ENCODE measurements around the gene CARD10. TPM values are rescaled to one million over a fixed set of nuclear protein-coding genes. Genes with fewer than 3 reads are reported as not detected.
"Not testable (repeated sequence)": the region's sequence is repeated elsewhere in the genome, so short reads cannot be mapped to it uniquely, and the experiment has no call there.

The CARD10 gene
- total and polyA plus RNA-seq, 4 donors = 6.8 to 16.3 (median 10.2) TPM

- no peak for ATAC-seq (ENCODE audit: insufficient read depth, low FRiP score)
Measured at GRCh38 chr22:37542959-37543358, 23.7 kb upstream of the CARD10 start.

GRCh38 chr22:37542416-37542815, 23.2 kb upstream of the CARD10 start:
- ATAC-seq (ENCODE audit: insufficient read depth, low FRiP score); H3K36me3 ChIP-seq (ENCODE audit: control insufficient read depth in 4 of 4, insufficient read depth in 4 of 4, low read length in 4 of 4); DNase-seq; H3K4me3 ChIP-seq; H3K27me3 ChIP-seq (ENCODE audit: control insufficient read depth in 3 of 3, insufficient read depth in 3 of 3, low read length in 2 of 3); H3K9ac ChIP-seq (ENCODE audit: insufficient read depth in 1 of 2, low read length in 2 of 2); H3K9me3 ChIP-seq (ENCODE audit: control insufficient read depth in 4 of 4, insufficient read depth in 3 of 4, low read length in 3 of 4): not testable (repeated sequence)
- 94 to 96% methylated on average over 4 of the region's 4 CpGs for WGBS, 2 donors
- H3K4me1 ChIP-seq (ENCODE audit: control insufficient read depth in 5 of 5, insufficient read depth in 5 of 5, low read length in 5 of 5) = peaks cover 0 to 38% (median 11%) of the 10 kb centered on the region in 5 donors
- H3K27ac ChIP-seq (ENCODE audit: low read depth in 1 of 2, low read length in 1 of 2) = peak overlapping the region in 1 of 2 donors; percentile 26

More at GRCh38 chr22:37542959-37543358, 23.7 kb upstream of the CARD10 start:
- peaks cover 0 to 40% (median 13%) of the 10 kb centered on the region in 5 donors for H3K4me1 ChIP-seq (ENCODE audit: control insufficient read depth in 5 of 5, insufficient read depth in 5 of 5, low read length in 5 of 5)
- no peak overlapping the region for H3K27ac ChIP-seq (ENCODE audit: low read depth in 1 of 2, low read length in 1 of 2)
- no peaks in the 10 kb centered on the region for H3K36me3 ChIP-seq (ENCODE audit: control insufficient read depth in 4 of 4, insufficient read depth in 4 of 4, low read length in 4 of 4)
- TF ChIP-seq CTCF (IDR thresholded peaks at IDR 0.05; ENCODE audit: control extremely low read depth, extremely low read depth) = no peak
- 86 to 96% methylated on average over 7 of the region's 7 CpGs for WGBS, 2 donors
- no peak overlapping the region for H3K4me3 ChIP-seq
- no peak overlapping the region for H3K9ac ChIP-seq (ENCODE audit: insufficient read depth in 1 of 2, low read length in 2 of 2)
- H3K27me3 ChIP-seq (ENCODE audit: control insufficient read depth in 3 of 3, insufficient read depth in 3 of 3, low read length in 2 of 3) = no peaks in the 10 kb centered on the region
- no peak for DNase-seq
- H3K9me3 ChIP-seq (ENCODE audit: control insufficient read depth in 4 of 4, insufficient read depth in 3 of 4, low read length in 3 of 4) = no peaks in the 10 kb centered on the region

GRCh38 chr22:37539790-37540189, 20.6 kb upstream of the CARD10 start:
- not testable (repeated sequence) for H3K27me3 ChIP-seq (ENCODE audit: control insufficient read depth in 3 of 3, insufficient read depth in 3 of 3, low read length in 2 of 3); DNase-seq; H3K9ac ChIP-seq (ENCODE audit: insufficient read depth in 1 of 2, low read length in 2 of 2); H3K36me3 ChIP-seq (ENCODE audit: control insufficient read depth in 4 of 4, insufficient read depth in 4 of 4, low read length in 4 of 4); H3K27ac ChIP-seq (ENCODE audit: low read depth in 1 of 2, low read length in 1 of 2); H3K9me3 ChIP-seq (ENCODE audit: control insufficient read depth in 4 of 4, insufficient read depth in 3 of 4, low read length in 3 of 4); ATAC-seq (ENCODE audit: insufficient read depth, low FRiP score); H3K4me3 ChIP-seq
- H3K4me1 ChIP-seq (ENCODE audit: control insufficient read depth in 5 of 5, insufficient read depth in 5 of 5, low read length in 5 of 5) = peaks cover 0 to 12% (median 0%) of the 10 kb centered on the region in 5 donors
- WGBS, 2 donors = 92 to 95% methylated on average over 6 of the region's 6 CpGs

- Histone ChIP-seq H3K36me3 (ENCODE audit: control insufficient read depth in 4 of 4, insufficient read depth in 4 of 4, low read length in 4 of 4) (no peaks in the 10 kb centered on the region), H3K4me1 (ENCODE audit: control insufficient read depth in 5 of 5, insufficient read depth in 5 of 5, low read length in 5 of 5) (peaks cover 0 to 10% (median 0%) of the 10 kb centered on the region in 5 donors), H3K9me3 (ENCODE audit: control insufficient read depth in 4 of 4, insufficient read depth in 3 of 4, low read length in 3 of 4) (no peaks in the 10 kb centered on the region), H3K9ac (ENCODE audit: insufficient read depth in 1 of 2, low read length in 2 of 2) (no peak overlapping the region), H3K27me3 (ENCODE audit: control insufficient read depth in 3 of 3, insufficient read depth in 3 of 3, low read length in 2 of 3) (no peaks in the 10 kb centered on the region), H3K27ac (ENCODE audit: low read depth in 1 of 2, low read length in 1 of 2) (peak overlapping the region in 1 of 2 donors; percentile 21), H3K4me3 (no peak overlapping the region)
- peak; percentile 99 for TF ChIP-seq CTCF (IDR thresholded peaks at IDR 0.05; ENCODE audit: control extremely low read depth, extremely low read depth)
- ATAC-seq (ENCODE audit: insufficient read depth, low FRiP score) (peak; percentile 96), DNase-seq (peak; percentile 96 to 97 (median 97))
- WGBS, 2 donors = 20 to 27% methylated on average over 20 of the region's 20 CpGs
Measured at GRCh38 chr22:37538590-37539357, 19.6 kb upstream of the CARD10 start.

All from lung (tissue), 12 donors.